GM12878 (cell line): Measurements from ENCODE around the gene FAM118A. TPM values are rescaled to one million over a fixed set of nuclear protein-coding genes. Genes with fewer than 3 reads are reported as not detected.

Experiments
- ATAC-seq: fragments of 200-7000 bp; cut with Tn5 transposase; 3 replicates; pipeline ENCODE4 v1.9.1; 2020; ENCODE audit warnings: mild to moderate bottlenecking, moderate library complexity
- BruUV-seq: library from RNA; stranded (reverse); fragments of 400-500 nt; replicated peaks from 2 replicates; lab custom pipeline; 2021; lab: Mats Ljungman, UMichigan
- CTCF ChIA-PET: fragments of 300-600 bp; sonication (Branson Sonifier 250); formaldehyde crosslinking; extraction: SDS; loops from one replicate; lab custom pipeline; 2021; ENCODE audit warnings: inconsistent platforms; lab: Yijun Ruan, JAX
- POLR2A ChIA-PET: fragments of 350-600 bp; formaldehyde crosslinking; extraction: SDS; loops from one replicate; lab custom pipeline; 2021; ENCODE audit warnings: inconsistent platforms; lab: Charles Lee
- RAD21 ChIA-PET: fragments of 300-600 bp; sonication (Branson Sonifier 250); formaldehyde crosslinking; loops from one replicate; lab custom pipeline; 2023; ENCODE audit warnings: antibody characterized with exemption; ENCODE audit not compliant: unreplicated experiment; lab: Charles Lee
- SMC1A ChIA-PET: fragments of 300-600 bp; sonication (Branson Sonifier 250); formaldehyde crosslinking; loops from one replicate; lab custom pipeline; 2023; ENCODE audit not compliant: unreplicated experiment, uncharacterized antibody; lab: Charles Lee
- DNase-seq: peaks from one replicate; pipeline ENCODE4 v3.0.0-alpha.2; 2011; ENCODE audit warnings: low read depth, low spot score
- FAIRE-seq: peaks from 3 replicates; lab custom pipeline; 2011; peaks lifted over from hg19 to GRCh38; lab: Jason Lieb, UNC
- H2AFZ ChIP-seq: 2 replicates; pipeline ENCODE4 v1.6.0; 2011; ENCODE audit warnings: low read depth, low read length, control low read depth; ENCODE audit not compliant: control insufficient read depth
- H3K27ac ChIP-seq: 2 replicates; pipeline ENCODE4 v1.5.1; 2011; ENCODE audit warnings: control low read depth; ENCODE audit not compliant: control insufficient read depth, insufficient read depth
- H3K27me3 ChIP-seq, 2 experiments: replicated peaks in 1 of 2; 2 replicates each; pipeline versions ENCODE4 v1.6.0 to v1.6.1; 2011; ENCODE audit warnings: low read length in 1 of 2; ENCODE audit not compliant: control insufficient read depth in 2 of 2, insufficient read depth in 2 of 2
- H3K36me3 ChIP-seq, 2 experiments: 2 replicates each; pipeline ENCODE4 v1.5.1; 2011; ENCODE audit warnings: low read length in 1 of 2; ENCODE audit not compliant: control insufficient read depth in 2 of 2, insufficient read depth in 2 of 2
- H3K4me1 ChIP-seq: 2 replicates; pipeline ENCODE4 v1.6.1; 2011; ENCODE audit warnings: mild to moderate bottlenecking, low read length, moderate library complexity, mixed read lengths; ENCODE audit not compliant: control insufficient read depth, insufficient read depth
- H3K4me2 ChIP-seq: 2 replicates; pipeline ENCODE4 v1.6.0; 2011; ENCODE audit warnings: control low read depth; ENCODE audit not compliant: control insufficient read depth, insufficient read depth
- H3K4me3 ChIP-seq: fragments of 200-600 bp; sonication (generic); 2 replicates; pipeline ENCODE4 v1.5.1; 2016
- H3K79me2 ChIP-seq: 2 replicates; pipeline ENCODE4 v1.6.0; 2011; ENCODE audit warnings: low read length; ENCODE audit not compliant: control insufficient read depth, insufficient read depth
- H3K9ac ChIP-seq: 2 replicates; pipeline ENCODE4 v1.8.0; 2011; ENCODE audit warnings: low read length, control low read depth, mixed read lengths; ENCODE audit not compliant: control insufficient read depth, insufficient read depth
- H3K9me3 ChIP-seq: replicated peaks from 3 replicates; pipeline ENCODE4 v1.5.1; 2011; ENCODE audit warnings: mild to moderate bottlenecking, low read length; ENCODE audit not compliant: control insufficient read depth, insufficient read depth
- H4K20me1 ChIP-seq: 2 replicates; pipeline ENCODE4 v1.6.0; 2011; ENCODE audit not compliant: control insufficient read depth, insufficient read depth
- ATF3 ChIP-seq: IDR thresholded peaks from 2 replicates; pipeline ENCODE4 v1.6.1; 2011; ENCODE audit warnings: low read depth, mild to moderate bottlenecking, low read length, moderate library complexity, borderline replicate concordance; ENCODE audit errors: extremely low read depth
- ATF7 ChIP-seq: fragments of 450-650 bp; IDR thresholded peaks from 2 replicates; pipeline ENCODE4 v1.6.1; 2016; ENCODE audit warnings: low read depth, mild to moderate bottlenecking
- CREB1 ChIP-seq: IDR thresholded peaks from 2 replicates; pipeline ENCODE4 v1.6.1; 2012; ENCODE audit warnings: low read depth, mild to moderate bottlenecking, inconsistent platforms
- ELK1 ChIP-seq: IDR thresholded peaks from 2 replicates; pipeline ENCODE4 v1.6.1; 2012; ENCODE audit warnings: low read depth, low read length, improper control_type of control experiment
- FOXK2 ChIP-seq: fragments of 450-650 bp; IDR thresholded peaks from 2 replicates; pipeline ENCODE4 v1.6.1; 2017; ENCODE audit warnings: mild to moderate bottlenecking, moderate library complexity
- GATAD2B ChIP-seq: fragments of 450-650 bp; conservative IDR thresholded peaks from 2 replicates; pipeline ENCODE4 v1.6.1; 2017; ENCODE audit warnings: low read depth, mild to moderate bottlenecking, moderate library complexity
- HDAC6 ChIP-seq: fragments of 200-600 bp; sonication (generic); IDR thresholded peaks from one replicate; pipeline ENCODE4 v1.8.0; 2017; ENCODE audit warnings: antibody characterized with exemption; ENCODE audit not compliant: unreplicated experiment
- JUNB ChIP-seq: IDR thresholded peaks from 2 replicates; pipeline ENCODE4 v1.6.1; 2016; ENCODE audit warnings: antibody characterized with exemption, mild to moderate bottlenecking
- MAX ChIP-seq: IDR thresholded peaks from 2 replicates; pipeline ENCODE4 v1.6.1; 2012; ENCODE audit warnings: low read depth, low read length, improper control_type of control experiment
- NFIC ChIP-seq: IDR thresholded peaks from 2 replicates; pipeline ENCODE4 v1.6.1; 2012; ENCODE audit warnings: low read depth, mild to moderate bottlenecking, inconsistent platforms, low read length, moderate library complexity
- RBBP5 ChIP-seq: fragments of 200-600 bp; sonication (generic); conservative IDR thresholded peaks from 2 replicates; pipeline ENCODE4 v1.6.1; 2016
- RELA ChIP-seq: fragments of 450-650 bp; IDR thresholded peaks from 2 replicates; pipeline ENCODE4 v1.8.0; 2014; ENCODE audit warnings: borderline replicate concordance; ENCODE audit not compliant: partially characterized antibody
- RUNX3 ChIP-seq: IDR thresholded peaks from 2 replicates; pipeline ENCODE4 v1.6.1; 2012; ENCODE audit warnings: low read length, inconsistent platforms
- SREBF2 ChIP-seq: IDR thresholded peaks from 2 replicates; pipeline ENCODE4 v1.6.1; 2012; ENCODE audit warnings: mild to moderate bottlenecking, low read length
- STAT1 ChIP-seq: fragments of 450-650 bp; conservative IDR thresholded peaks from 2 replicates; pipeline ENCODE4 v1.6.1; 2014; ENCODE audit warnings: antibody characterized with exemption, mild to moderate bottlenecking
- SUPT20H ChIP-seq: IDR thresholded peaks from 2 replicates; pipeline ENCODE4 v1.6.1; 2011; ENCODE audit warnings: low read depth, mild to moderate bottlenecking, low read length, moderate library complexity, borderline replicate concordance; ENCODE audit not compliant: control insufficient read depth
- USF2 ChIP-seq: IDR thresholded peaks from 2 replicates; pipeline ENCODE4 v1.6.1; 2011; ENCODE audit warnings: low read depth, low read length, improper control_type of control experiment, borderline replicate concordance
- WRNIP1 ChIP-seq: IDR thresholded peaks from 2 replicates; pipeline ENCODE4 v1.6.1; 2011; ENCODE audit warnings: low read depth, low read length, improper control_type of control experiment, borderline replicate concordance
- ZBTB40 ChIP-seq: fragments of 450-650 bp; IDR thresholded peaks from 2 replicates; pipeline ENCODE4 v1.6.1; 2016; ENCODE audit warnings: mild to moderate bottlenecking, moderate library complexity, borderline replicate concordance
- WGBS: methylation state at CpG from one replicate; pipeline ENCODE4 v1.1.6; 2016; ENCODE audit warnings: low lambda C conversion rate; ENCODE audit not compliant: insufficient replicate concordance, insufficient coverage; ENCODE audit errors: missing lambda C conversion rate; 5-methylcytosine and 5-hydroxymethylcytosine counted together
- in situ Hi-C: fragments of 300-500 bp; cut with MboI; formaldehyde crosslinking; loops from 9 replicates; pipeline ENCODE4 v1.14.3; 2018; ENCODE audit warnings: mixed read lengths
- intact Hi-C: fragments of 100-400 bp; cut with micrococcal nuclease; formaldehyde crosslinking; loops from one replicate; pipeline ENCODE4 v1.14.2; 2022; ENCODE audit not compliant: unreplicated experiment
- polyA plus RNA-seq, 11 experiments: library from polyadenylated mRNA; depleted of rRNA in 4 of 11; unstranded in 6 of 11; stranded (reverse) in 5 of 11; fragments of >200 nt; fragmentation: Nextera tagmentation in 4 of 11; fragmentation: Illumina TruSeq in 1 of 11; extraction: Ambion mirVana in 4 of 11; extraction: Trizol in 1 of 11; gene quantifications; 1 replicate in 1 of 11; 2 replicates in 10 of 11; pipeline versions ENCODE4 v1.2.1 to v1.2.3, GENCODE V29; 2011 to 2016; ENCODE audit warnings: inconsistent platforms in 2 of 11, missing spikeins in 2 of 11, low read depth in 1 of 11
- total RNA-seq, 4 experiments: library from RNA; depleted of rRNA in 3 of 4; stranded (reverse); fragments of >200 nt in 3 of 4; fragmentation: Illumina TruSeq in 1 of 4; extraction: Trizol in 1 of 4; gene quantifications; 2 replicates each; pipeline versions ENCODE4 v1.2.1 to v1.2.3, GENCODE V29; 2013 to 2021

Gene FAM118A
- total and polyA plus RNA-seq, 10 of the 15 experiments (the other 5 are each of a cell fraction or from before 2014, with no cell fraction given): 17.4 to 332 (median 56.6) TPM

- ChIA-PET RAD21 (interaction anchor here (0.6 kb wide), 1 partner anchor 55 kb away, joined by 3 read pairs; no protein-coding TSS in a partner anchor), POLR2A (no interaction called here), CTCF (interaction anchor here (1.0 to 1.4 kb wide), 2 partner anchors 56 to 69 kb away, joined by 3 to 4 read pairs; no protein-coding TSS in a partner anchor), SMC1A (no interaction called here)
- ATAC-seq (no peak), FAIRE-seq (no peak), DNase-seq (no peak)
- no peak overlapping the region for H3K9ac ChIP-seq
- no peaks in the 10 kb centered on the region for H3K79me2 ChIP-seq
- H3K36me3 ChIP-seq: peaks cover 2 to 9% of the 10 kb centered on the region in 2 experiments; a peak in 3 of 4 replicates
- no peaks in the 10 kb centered on the region for H4K20me1 ChIP-seq
- no peak for TF ChIP-seq NFIC
- TF ChIP-seq FOXK2: no peak
- no peak for TF ChIP-seq JUNB
- no peak for TF ChIP-seq SREBF2
- no peak for TF ChIP-seq CREB1
- TF ChIP-seq HDAC6: no peak
- TF ChIP-seq RUNX3: no peak
- TF ChIP-seq USF2: no peak
- no peak for TF ChIP-seq ELK1
- no peak for TF ChIP-seq WRNIP1
- TF ChIP-seq ATF7: no peak
- no peak for TF ChIP-seq ZBTB40
- TF ChIP-seq MAX: no peak
- no peak for TF ChIP-seq RELA
- TF ChIP-seq ATF3: no peak
- no peak for TF ChIP-seq GATAD2B
- TF ChIP-seq RBBP5: no peak
- TF ChIP-seq SUPT20H: no peak
- TF ChIP-seq STAT1: no peak
- H3K9me3 ChIP-seq: no peaks in the 10 kb centered on the region
- no peak overlapping the region for H3K27ac ChIP-seq
- no peaks in the 10 kb centered on the region for H3K27me3 ChIP-seq
- no peaks in the 10 kb centered on the region for H3K4me1 ChIP-seq
- 76% methylated on average over 6 of the region's 6 CpGs for WGBS
- intact Hi-C loops (no loop called here), in situ Hi-C loops (no loop called here)
- no peak overlapping the region for H3K4me2 ChIP-seq
- no peak overlapping the region for H3K4me3 ChIP-seq
- H2AFZ ChIP-seq: no peak overlapping the region
- no TSS peak for BruUV-seq
These were observed 31.8 kb downstream of the FAM118A start for GRCh38 chr22:45341498-45341897.
